IMR-90 (cell line): Measurements from ENCODE around the gene RAPSN. TPM values are rescaled to one million over a fixed set of nuclear protein-coding genes. Genes with fewer than 3 reads are reported as not detected.
A peak's percentile ranks its signal among the peaks of the same experiment; 100 is the strongest.

ENCODE experiments used
- ATAC-seq: fragments of 200-7000 bp; cut with Tn5 transposase; 2 replicates; pipeline ENCODE4 v1.9.1; 2020; ENCODE audit warnings: low read depth, mild to moderate bottlenecking, moderate library complexity
- BruUV-seq: library from RNA; stranded (reverse); fragments of 400-500 nt; replicated peaks from 2 replicates; lab custom pipeline; 2021; lab: Mats Ljungman, UMichigan
- CTCF ChIA-PET: fragments of 300-600 bp; formaldehyde crosslinking; extraction: SDS; loops from one replicate; lab custom pipeline; 2021; ENCODE audit warnings: antibody characterized with exemption; lab: Yijun Ruan, JAX
- POLR2A ChIA-PET: fragments of 300-600 bp; sonication (Branson Sonifier 250); formaldehyde crosslinking; loops from one replicate; lab custom pipeline; 2022; ENCODE audit warnings: antibody characterized with exemption; ENCODE audit not compliant: unreplicated experiment; lab: Charles Lee
- DNase-seq: peaks from one replicate; pipeline ENCODE4 v3.0.0; 2013
- H2AFZ ChIP-seq: replicated peaks from 2 replicates; pipeline ENCODE3; 2013; ENCODE audit warnings: low read length, mild to moderate bottlenecking; ENCODE audit not compliant: poor library complexity
- H2AK5ac ChIP-seq: 2 replicates; pipeline ENCODE4 v1.6.1; 2013; ENCODE audit warnings: low read depth, low read length, inconsistent platforms
- H2AK9ac ChIP-seq: replicated peaks from 2 replicates; pipeline ENCODE3; 2013; ENCODE audit warnings: mild to moderate bottlenecking, low read depth, low read length, moderate library complexity; ENCODE audit not compliant: poor library complexity
- H2BK120ac ChIP-seq: 2 replicates; pipeline ENCODE4 v1.6.1; 2013; ENCODE audit warnings: low read depth, low read length, inconsistent platforms
- H2BK15ac ChIP-seq: 3 replicates; pipeline ENCODE4 v1.6.1; 2013; ENCODE audit warnings: low read depth, low read length, inconsistent platforms
- H2BK20ac ChIP-seq: 2 replicates; pipeline ENCODE4 v1.6.1; 2013; ENCODE audit warnings: low read depth, mild to moderate bottlenecking, inconsistent platforms, low read length, moderate library complexity
- H2BK5ac ChIP-seq: 2 replicates; pipeline ENCODE4 v1.6.1; 2013; ENCODE audit warnings: mild to moderate bottlenecking, low read depth, low read length, inconsistent platforms; ENCODE audit not compliant: poor library complexity, severe bottlenecking
- H3K14ac ChIP-seq: replicated peaks from 2 replicates; pipeline ENCODE4 v1.6.1; 2013; ENCODE audit warnings: low read depth, low read length, inconsistent platforms
- H3K18ac ChIP-seq: 2 replicates; pipeline ENCODE4 v1.6.1; 2013; ENCODE audit warnings: low read depth, low read length, control low read depth
- H3K23ac ChIP-seq: 2 replicates; pipeline ENCODE4 v1.6.1; 2013; ENCODE audit warnings: low read depth, low read length, inconsistent platforms
- H3K27ac ChIP-seq: 2 replicates; pipeline ENCODE4 v1.5.1; 2013; ENCODE audit warnings: mild to moderate bottlenecking, control low read depth, low read length; ENCODE audit not compliant: insufficient read depth
- H3K27me3 ChIP-seq: 2 replicates; pipeline ENCODE4 v1.6.1; 2013; ENCODE audit warnings: low read length; ENCODE audit not compliant: control insufficient read depth, insufficient read depth
- H3K36me3 ChIP-seq: 2 replicates; pipeline ENCODE4 v1.6.1; 2013; ENCODE audit warnings: low read length, mixed read lengths; ENCODE audit not compliant: control insufficient read depth, insufficient read depth
- H3K4ac ChIP-seq: 2 replicates; pipeline ENCODE4 v1.6.1; 2013; ENCODE audit warnings: low read depth, low read length, inconsistent platforms
- H3K4me1 ChIP-seq: 2 replicates; pipeline ENCODE4 v1.6.1; 2013; ENCODE audit warnings: low read length, mixed read lengths; ENCODE audit not compliant: control insufficient read depth, insufficient read depth
- H3K4me2 ChIP-seq: 2 replicates; pipeline ENCODE4 v1.6.1; 2013; ENCODE audit warnings: low read depth, mild to moderate bottlenecking, control low read depth, low read length, moderate library complexity
- H3K4me3 ChIP-seq: 2 replicates; pipeline ENCODE4 v1.5.1; 2013; ENCODE audit warnings: low read depth, mild to moderate bottlenecking, control low read depth, low read length, moderate library complexity; ENCODE audit not compliant: insufficient read depth
- H3K56ac ChIP-seq: 2 replicates; pipeline ENCODE4 v1.6.1; 2013; ENCODE audit warnings: low read length, inconsistent platforms; ENCODE audit not compliant: insufficient read depth; ENCODE audit errors: extremely low read depth
- H3K79me1 ChIP-seq, 2 experiments: 2 replicates each; pipeline ENCODE4 v1.6.1; 2013; ENCODE audit warnings: low read length in 2 of 2, inconsistent platforms in 1 of 2, low read depth in 1 of 2
- H3K9ac ChIP-seq: 2 replicates; pipeline ENCODE4 v1.6.1; 2013; ENCODE audit warnings: low read depth, low read length, control low read depth
- H3K9me1 ChIP-seq: 2 replicates; pipeline ENCODE4 v1.6.1; 2013; ENCODE audit warnings: low read length, inconsistent platforms; ENCODE audit not compliant: insufficient read depth
- H3K9me3 ChIP-seq: 2 replicates; pipeline ENCODE4 v1.6.1; 2013; ENCODE audit warnings: low read length; ENCODE audit not compliant: control insufficient read depth, insufficient read depth
- H4K20me1 ChIP-seq: 2 replicates; pipeline ENCODE4 v1.6.1; 2013; ENCODE audit warnings: low read length, inconsistent platforms; ENCODE audit not compliant: insufficient read depth
- H4K5ac ChIP-seq: 2 replicates; pipeline ENCODE4 v1.6.1; 2013; ENCODE audit warnings: mild to moderate bottlenecking, low read depth, low read length, control low read depth
- H4K8ac ChIP-seq, 2 experiments: 2 replicates each; pipeline ENCODE4 v1.6.1; 2013; ENCODE audit warnings: low read depth in 2 of 2, low read length in 2 of 2, control low read depth in 1 of 2, inconsistent platforms in 1 of 2
- H4K91ac ChIP-seq: 2 replicates; pipeline ENCODE4 v1.6.1; 2013; ENCODE audit warnings: low read depth, low read length, inconsistent platforms; ENCODE audit not compliant: insufficient read depth
- BHLHE40 ChIP-seq: fragments of 150-350 bp; IDR thresholded peaks from 2 replicates; pipeline ENCODE4 v1.6.1; 2016; ENCODE audit warnings: mild to moderate bottlenecking, low read depth, low read length
- CEBPB ChIP-seq: IDR thresholded peaks from 2 replicates; pipeline ENCODE4 v1.6.1; 2012; ENCODE audit warnings: low read depth, low read length, improper control_type of control experiment
- CTCF ChIP-seq: conservative IDR thresholded peaks from 2 replicates; pipeline ENCODE4 v1.5.1; 2012; ENCODE audit warnings: mild to moderate bottlenecking, low read depth, low read length, improper control_type of control experiment
- FOS ChIP-seq: fragments of 150-350 bp; IDR thresholded peaks from 2 replicates; pipeline ENCODE4 v1.6.1; 2016; ENCODE audit warnings: low read depth, low read length
- MAFK ChIP-seq: IDR thresholded peaks from 2 replicates; pipeline ENCODE4 v1.6.1; 2012; ENCODE audit warnings: low read depth, low read length, improper control_type of control experiment
- MXI1 ChIP-seq: IDR thresholded peaks from 2 replicates; pipeline ENCODE4 v1.6.1; 2012; ENCODE audit warnings: low read depth, mild to moderate bottlenecking, low read length, moderate library complexity, borderline replicate concordance
- NFE2L2 ChIP-seq: fragments of 150-350 bp; IDR thresholded peaks from 2 replicates; pipeline ENCODE4 v1.6.1; 2016; ENCODE audit warnings: low read depth, mild to moderate bottlenecking, low read length
- SMC3 ChIP-seq: fragments of 150-350 bp; IDR thresholded peaks from 2 replicates; pipeline ENCODE4 v1.6.1; 2016; ENCODE audit warnings: low read depth, mild to moderate bottlenecking, antibody characterized with exemption, low read length, moderate library complexity
- USF2 ChIP-seq: fragments of 150-350 bp; IDR thresholded peaks from 2 replicates; pipeline ENCODE4 v1.6.1; 2017; ENCODE audit warnings: mild to moderate bottlenecking, antibody characterized with exemption, low read length, low read depth
- WGBS, 2 experiments: methylation state at CpG; one replicate each; pipeline versions ENCODE4 v1.1.5 to v1.1.7; 2013; ENCODE audit warnings: missing lambda C conversion rate in 2 of 2; ENCODE audit not compliant: insufficient read length in 1 of 2; ENCODE audit errors: extremely low coverage in 2 of 2; 5-methylcytosine and 5-hydroxymethylcytosine counted together
- dilution Hi-C: fragments of 300-500 bp; cut with HindIII; formaldehyde crosslinking; loops from one replicate; pipeline ENCODE4 v1.14.3; 2018; ENCODE audit warnings: low sequenced_read_pairs; ENCODE audit not compliant: unreplicated experiment
- in situ Hi-C: fragments of 300-500 bp; cut with MboI; formaldehyde crosslinking; loops from 3 replicates; pipeline ENCODE4 v1.14.3; 2019; ENCODE audit warnings: low sequenced_read_pairs, inconsistent platforms, mixed read lengths
- intact Hi-C: fragments of 100-400 bp; cut with micrococcal nuclease; formaldehyde crosslinking; loops from 2 replicates; pipeline ENCODE4 v1.10.0; 2022
- polyA plus RNA-seq, 3 experiments: library from polyadenylated mRNA; depleted of rRNA; stranded (reverse); fragments of >200 nt; gene quantifications; 2 replicates each; pipeline ENCODE4 v1.2.3, GENCODE V29; 2012; ENCODE audit warnings: low replicate concordance in 1 of 3
- total RNA-seq: library from RNA; depleted of rRNA; stranded (reverse); fragments of >200 nt; gene quantifications from 2 replicates; pipeline ENCODE4 v1.2.3, GENCODE V29; 2012

The RAPSN gene
- total and polyA plus RNA-seq, 2 of the 4 experiments (the other 2 are of a cell fraction), result 0.03 TPM; not detected in 1

- intact Hi-C loops, result no loop called here
- Histone ChIP-seq H3K9me3 (no peaks in the 10 kb centered on the region), H3K27ac (no peak overlapping the region), H4K8ac (no peak overlapping the region), H3K18ac (no peak overlapping the region), H3K4me3 (no peak overlapping the region), H2AK5ac (no peak overlapping the region), H4K20me1 (no peaks in the 10 kb centered on the region), H3K27me3 (no peaks in the 10 kb centered on the region), H2BK20ac (no peak overlapping the region), H3K4me2 (no peak overlapping the region), H3K79me1 (no peaks in the 10 kb centered on the region), H2AK9ac (no peak overlapping the region), H3K4ac (no peak overlapping the region), H2BK15ac (no peak overlapping the region), H3K9me1 (peaks cover 3% of the 10 kb centered on the region; the same call in 1 of the 2 replicates), H3K56ac (no peak overlapping the region), H3K9ac (no peak overlapping the region), H4K91ac (no peak overlapping the region), H3K23ac (no peak overlapping the region), H3K36me3 (no peaks in the 10 kb centered on the region), H3K4me1 (no peaks in the 10 kb centered on the region), H3K14ac (no peak overlapping the region), H2BK120ac (no peak overlapping the region), H2AFZ (peak overlapping the region; percentile 58), H2BK5ac (no peak overlapping the region), H4K5ac (no peak overlapping the region)
- dilution Hi-C loops, result no loop called here
- WGBS, 2 experiments, result 100% methylated on average over 1 of the region's 3 CpGs; no CpG with 5 or more reads in 1 of the 2 experiments
- TF ChIP-seq SMC3 (no peak), CTCF (no peak), CEBPB (no peak), FOS (no peak), MAFK (no peak), NFE2L2 (no peak), MXI1 (no peak), USF2 (no peak), BHLHE40 (no peak)
- ATAC-seq (no peak), DNase-seq (no peak)
- ChIA-PET POLR2A (no interaction called here), CTCF (interaction anchor here (0.6 kb wide), 1 partner anchor 187 kb away, joined by 4 read pairs; the partner anchor contains the start of gene ACP2)
- no TSS peak for BruUV-seq
- in situ Hi-C loops, result no loop called here
Measured at GRCh38 chr11:47435687-47436086, 13.2 kb downstream of the RAPSN start.
